K562 (cell line): ENCODE results near the gene TMEM184B. TPM values are rescaled to one million over a fixed set of nuclear protein-coding genes. Genes with fewer than 3 reads are reported as not detected.

ENCODE experiments used
- ARID1B ChIP-seq: fragments of 450-650 bp; IDR thresholded peaks from 2 replicates; pipeline ENCODE4 v1.6.1; 2016; ENCODE audit warnings: antibody characterized with exemption, mild to moderate bottlenecking, inconsistent platforms
- CBFA2T3 ChIP-seq: fragments of 450-650 bp; IDR thresholded peaks from 2 replicates; pipeline ENCODE4 v1.6.1; 2017
- CEBPB ChIP-seq: fragments of 450-650 bp; IDR thresholded peaks from 2 replicates; pipeline ENCODE4 v1.6.1; 2016; ENCODE audit warnings: missing genetic modification characterization, missing compliant biosample characterization
- ETV1 ChIP-seq: fragments of 450-650 bp; conservative IDR thresholded peaks from 2 replicates; pipeline ENCODE4 v1.6.1; 2016; ENCODE audit warnings: missing genetic modification characterization, control low read depth, low read depth, missing compliant biosample characterization
- MAFG ChIP-seq: fragments of 450-650 bp; conservative IDR thresholded peaks from 2 replicates; pipeline ENCODE4 v1.6.1; 2016; ENCODE audit warnings: missing genetic modification characterization, missing compliant biosample characterization
- MCM2 ChIP-seq: fragments of 450-650 bp; IDR thresholded peaks from 2 replicates; pipeline ENCODE4 v1.6.1; 2017; ENCODE audit warnings: low read depth, mild to moderate bottlenecking
- MECOM ChIP-seq: fragments of 250-450 bp; sonication (Bioruptor Pico); IDR thresholded peaks from 2 replicates; pipeline ENCODE4 v1.8.0; 2022; ENCODE audit warnings: inconsistent platforms
- MEF2D ChIP-seq: conservative IDR thresholded peaks from 2 replicates; pipeline ENCODE4 v1.6.1; 2016; ENCODE audit warnings: low read depth, missing genetic modification characterization, missing compliant biosample characterization
- POLR2H ChIP-seq: IDR thresholded peaks from 2 replicates; pipeline ENCODE4 v1.6.1; 2016; ENCODE audit warnings: missing genetic modification characterization, low read depth, mild to moderate bottlenecking, control low read depth, missing compliant biosample characterization, moderate library complexity
- RFX7 ChIP-seq: fragments of 250-450 bp; sonication (Bioruptor Pico); IDR thresholded peaks from 2 replicates; pipeline ENCODE4 v1.5.1; 2021; ENCODE audit warnings: mild to moderate bottlenecking
- SMARCC2 ChIP-seq: fragments of 450-650 bp; IDR thresholded peaks from 2 replicates; pipeline ENCODE4 v1.6.1; 2017; ENCODE audit warnings: antibody characterized with exemption, moderate library complexity, mild to moderate bottlenecking, low read depth
- TAL1 ChIP-seq: fragments of 450-650 bp; IDR thresholded peaks from 2 replicates; pipeline ENCODE4 v1.6.1; 2016; ENCODE audit warnings: mild to moderate bottlenecking
- ZNF586 ChIP-seq: fragments of 450-650 bp; formaldehyde crosslinking; conservative IDR thresholded peaks from 2 replicates; pipeline ENCODE4 v1.4.0; 2020; ENCODE audit warnings: mild to moderate bottlenecking, moderate library complexity
- polyA plus RNA-seq, 8 experiments: library from polyadenylated mRNA; depleted of rRNA in 4 of 8; stranded (reverse) in 5 of 8; unstranded in 3 of 8; fragments of >200 nt; fragmentation: Nextera tagmentation in 2 of 8; fragmentation: Illumina TruSeq in 1 of 8; extraction: Ambion mirVana in 2 of 8; extraction: Trizol in 1 of 8; gene quantifications; 2 replicates each; pipeline versions ENCODE4 v1.2.1 to v1.2.3, GENCODE V29; 2011 to 2014; ENCODE audit warnings: inconsistent platforms in 1 of 8, missing spikeins in 1 of 8
- total RNA-seq, 7 experiments: library from RNA; depleted of rRNA in 6 of 7; stranded (reverse); fragments of >200 nt in 6 of 7; fragmentation: Illumina TruSeq in 2 of 7; extraction: Trizol in 2 of 7; gene quantifications; 2 replicates each; pipeline versions ENCODE4 v1.2.1 to v1.2.3, GENCODE V29; 2011 to 2021; ENCODE audit warnings: low replicate concordance in 1 of 7
- TF ChIP-seq, protein P1 (sequence below): sonication (generic); IDR thresholded peaks from 2 replicates; pipeline ENCODE4 v1.6.1; 2016
- TF ChIP-seq, protein P2 (sequence below): fragments of 450-650 bp; IDR thresholded peaks from 2 replicates; pipeline ENCODE4 v1.6.1; 2016
- TF ChIP-seq, protein P3 (sequence below): sonication (generic); formaldehyde crosslinking; IDR thresholded peaks from 2 replicates; pipeline ENCODE4 v1.8.1; 2023; ENCODE audit warnings: mild to moderate bottlenecking, missing genetic modification reagents
- TF ChIP-seq, protein P4 (sequence below): sonication (generic); formaldehyde crosslinking; IDR thresholded peaks from 2 replicates; pipeline ENCODE4 v1.5.0; 2020; ENCODE audit warnings: missing genetic modification reagents
- TF ChIP-seq, protein P5 (sequence below), 2 experiments: IDR thresholded peaks in 1 of 2; conservative IDR thresholded peaks in 1 of 2; 2 replicates each; pipeline ENCODE4 v1.6.1; 2016; ENCODE audit warnings: low read depth in 2 of 2, mild to moderate bottlenecking in 1 of 2, missing compliant biosample characterization in 1 of 2, missing genetic modification characterization in 1 of 2, moderate library complexity in 1 of 2
- TF ChIP-seq, protein P6 (sequence below): IDR thresholded peaks from 2 replicates; pipeline ENCODE4 v1.6.1; 2011; ENCODE audit not compliant: insufficient read length; ENCODE audit errors: extremely low read depth
- TF ChIP-seq, protein P7 (sequence below): fragments of 250-450 bp; sonication (Bioruptor Pico); IDR thresholded peaks from 2 replicates; pipeline ENCODE4 v1.5.0; 2021

The TMEM184B gene
- total and polyA plus RNA-seq, 9 of the 15 experiments (the other 6 are each of a cell fraction or from before 2014, with no cell fraction given) = 0.31 to 25.1 (median 6.2) TPM

DNA sequence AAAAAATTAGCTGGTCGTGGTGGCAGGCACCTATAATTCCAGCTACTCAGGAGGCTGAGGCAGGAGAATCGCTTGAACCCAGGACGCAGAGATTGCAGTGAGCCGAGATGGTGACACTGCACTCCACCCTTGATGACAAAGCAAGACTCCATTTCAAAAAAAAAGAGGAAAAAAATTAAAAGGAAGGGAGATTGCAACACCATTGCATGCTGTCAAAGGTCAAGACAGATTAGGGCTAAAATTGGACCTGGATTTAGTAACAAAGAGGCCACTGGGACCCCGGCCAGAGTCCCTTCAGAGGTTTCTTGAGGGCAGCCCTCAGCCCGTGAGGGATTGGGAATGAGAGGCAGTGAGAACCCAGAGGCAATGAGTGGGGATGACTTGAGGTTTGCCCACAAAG, 79.2 kb downstream of the TMEM184B start (continued):
- TF ChIP-seq, protein P1, sequence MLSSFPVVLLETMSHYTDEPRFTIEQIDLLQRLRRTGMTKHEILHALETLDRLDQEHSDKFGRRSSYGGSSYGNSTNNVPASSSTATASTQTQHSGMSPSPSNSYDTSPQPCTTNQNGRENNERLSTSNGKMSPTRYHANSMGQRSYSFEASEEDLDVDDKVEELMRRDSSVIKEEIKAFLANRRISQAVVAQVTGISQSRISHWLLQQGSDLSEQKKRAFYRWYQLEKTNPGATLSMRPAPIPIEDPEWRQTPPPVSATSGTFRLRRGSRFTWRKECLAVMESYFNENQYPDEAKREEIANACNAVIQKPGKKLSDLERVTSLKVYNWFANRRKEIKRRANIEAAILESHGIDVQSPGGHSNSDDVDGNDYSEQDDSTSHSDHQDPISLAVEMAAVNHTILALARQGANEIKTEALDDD = no peak
- TF ChIP-seq CBFA2T3 (no peak), ZNF586 (no peak), MAFG (tag) (peak; percentile 81), CEBPB (tag) (peak; percentile 98), MEF2D (tag) (peak; percentile 95), MECOM (CRISPR knock-in tag) (no peak), TAL1 (0 out of 2 replicates have a peak, but pooled peaks have one; percentile 4), SMARCC2 (no peak), RFX7 (CRISPR knock-in tag) (no peak), ETV1 (tag) (no peak), POLR2H (tag) (no peak), MCM2 (no peak), ARID1B (peak; percentile 60; the same call in 1 of the 2 replicates)
- TF ChIP-seq, protein P2, sequence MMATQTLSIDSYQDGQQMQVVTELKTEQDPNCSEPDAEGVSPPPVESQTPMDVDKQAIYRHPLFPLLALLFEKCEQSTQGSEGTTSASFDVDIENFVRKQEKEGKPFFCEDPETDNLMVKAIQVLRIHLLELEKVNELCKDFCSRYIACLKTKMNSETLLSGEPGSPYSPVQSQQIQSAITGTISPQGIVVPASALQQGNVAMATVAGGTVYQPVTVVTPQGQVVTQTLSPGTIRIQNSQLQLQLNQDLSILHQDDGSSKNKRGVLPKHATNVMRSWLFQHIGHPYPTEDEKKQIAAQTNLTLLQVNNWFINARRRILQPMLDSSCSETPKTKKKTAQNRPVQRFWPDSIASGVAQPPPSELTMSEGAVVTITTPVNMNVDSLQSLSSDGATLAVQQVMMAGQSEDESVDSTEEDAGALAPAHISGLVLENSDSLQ = peak; percentile 63
- TF ChIP-seq, protein P3, sequence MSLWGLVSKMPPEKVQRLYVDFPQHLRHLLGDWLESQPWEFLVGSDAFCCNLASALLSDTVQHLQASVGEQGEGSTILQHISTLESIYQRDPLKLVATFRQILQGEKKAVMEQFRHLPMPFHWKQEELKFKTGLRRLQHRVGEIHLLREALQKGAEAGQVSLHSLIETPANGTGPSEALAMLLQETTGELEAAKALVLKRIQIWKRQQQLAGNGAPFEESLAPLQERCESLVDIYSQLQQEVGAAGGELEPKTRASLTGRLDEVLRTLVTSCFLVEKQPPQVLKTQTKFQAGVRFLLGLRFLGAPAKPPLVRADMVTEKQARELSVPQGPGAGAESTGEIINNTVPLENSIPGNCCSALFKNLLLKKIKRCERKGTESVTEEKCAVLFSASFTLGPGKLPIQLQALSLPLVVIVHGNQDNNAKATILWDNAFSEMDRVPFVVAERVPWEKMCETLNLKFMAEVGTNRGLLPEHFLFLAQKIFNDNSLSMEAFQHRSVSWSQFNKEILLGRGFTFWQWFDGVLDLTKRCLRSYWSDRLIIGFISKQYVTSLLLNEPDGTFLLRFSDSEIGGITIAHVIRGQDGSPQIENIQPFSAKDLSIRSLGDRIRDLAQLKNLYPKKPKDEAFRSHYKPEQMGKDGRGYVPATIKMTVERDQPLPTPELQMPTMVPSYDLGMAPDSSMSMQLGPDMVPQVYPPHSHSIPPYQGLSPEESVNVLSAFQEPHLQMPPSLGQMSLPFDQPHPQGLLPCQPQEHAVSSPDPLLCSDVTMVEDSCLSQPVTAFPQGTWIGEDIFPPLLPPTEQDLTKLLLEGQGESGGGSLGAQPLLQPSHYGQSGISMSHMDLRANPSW = no peak
- TF ChIP-seq, protein P4, sequence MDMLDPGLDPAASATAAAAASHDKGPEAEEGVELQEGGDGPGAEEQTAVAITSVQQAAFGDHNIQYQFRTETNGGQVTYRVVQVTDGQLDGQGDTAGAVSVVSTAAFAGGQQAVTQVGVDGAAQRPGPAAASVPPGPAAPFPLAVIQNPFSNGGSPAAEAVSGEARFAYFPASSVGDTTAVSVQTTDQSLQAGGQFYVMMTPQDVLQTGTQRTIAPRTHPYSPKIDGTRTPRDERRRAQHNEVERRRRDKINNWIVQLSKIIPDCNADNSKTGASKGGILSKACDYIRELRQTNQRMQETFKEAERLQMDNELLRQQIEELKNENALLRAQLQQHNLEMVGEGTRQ (CRISPR knock-in tag) = no peak
- TF ChIP-seq, protein P5, sequence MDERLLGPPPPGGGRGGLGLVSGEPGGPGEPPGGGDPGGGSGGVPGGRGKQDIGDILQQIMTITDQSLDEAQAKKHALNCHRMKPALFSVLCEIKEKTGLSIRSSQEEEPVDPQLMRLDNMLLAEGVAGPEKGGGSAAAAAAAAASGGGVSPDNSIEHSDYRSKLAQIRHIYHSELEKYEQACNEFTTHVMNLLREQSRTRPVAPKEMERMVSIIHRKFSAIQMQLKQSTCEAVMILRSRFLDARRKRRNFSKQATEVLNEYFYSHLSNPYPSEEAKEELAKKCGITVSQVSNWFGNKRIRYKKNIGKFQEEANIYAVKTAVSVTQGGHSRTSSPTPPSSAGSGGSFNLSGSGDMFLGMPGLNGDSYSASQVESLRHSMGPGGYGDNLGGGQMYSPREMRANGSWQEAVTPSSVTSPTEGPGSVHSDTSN (CRISPR knock-in tag; IDR thresholded peaks at IDR 0.05; ENCODE audit: low read depth) = no peak
- TF ChIP-seq, protein P5 (tag; conservative IDR thresholded peaks at IDR 0.05; ENCODE audit: low read depth) = peak; percentile 58; the same call in 1 of the 2 replicates
- TF ChIP-seq, protein P6, sequence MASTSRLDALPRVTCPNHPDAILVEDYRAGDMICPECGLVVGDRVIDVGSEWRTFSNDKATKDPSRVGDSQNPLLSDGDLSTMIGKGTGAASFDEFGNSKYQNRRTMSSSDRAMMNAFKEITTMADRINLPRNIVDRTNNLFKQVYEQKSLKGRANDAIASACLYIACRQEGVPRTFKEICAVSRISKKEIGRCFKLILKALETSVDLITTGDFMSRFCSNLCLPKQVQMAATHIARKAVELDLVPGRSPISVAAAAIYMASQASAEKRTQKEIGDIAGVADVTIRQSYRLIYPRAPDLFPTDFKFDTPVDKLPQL = no peak
- TF ChIP-seq, protein P7, sequence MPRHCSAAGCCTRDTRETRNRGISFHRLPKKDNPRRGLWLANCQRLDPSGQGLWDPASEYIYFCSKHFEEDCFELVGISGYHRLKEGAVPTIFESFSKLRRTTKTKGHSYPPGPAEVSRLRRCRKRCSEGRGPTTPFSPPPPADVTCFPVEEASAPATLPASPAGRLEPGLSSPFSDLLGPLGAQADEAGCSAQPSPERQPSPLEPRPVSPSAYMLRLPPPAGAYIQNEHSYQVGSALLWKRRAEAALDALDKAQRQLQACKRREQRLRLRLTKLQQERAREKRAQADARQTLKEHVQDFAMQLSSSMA = no peak
